Pulmonary artery endothelial cell (primary cell): ENCODE data around the gene PRR22. TPM values are rescaled to one million over a fixed set of nuclear protein-coding genes. Genes with fewer than 3 reads are reported as not detected.

Source experiments
- DNase-seq: peaks from one replicate; pipeline ENCODE4 v3.0.0-alpha.2; 2011; ENCODE audit warnings: low read depth, low spot score
- total RNA-seq: library from RNA; depleted of rRNA; stranded (reverse); fragments of >200 nt; gene quantifications from 2 replicates; pipeline ENCODE4 v1.2.3, GENCODE V29; 2014

PRR22 gene
- total RNA-seq, 1 donor from 2014 or later, result 0.33 TPM

GRCh38 chr19:5814123-5814851, 29.7 kb upstream of the PRR22 start:
- DNase-seq, result no peak

GRCh38 chr19:5811117-5811516, 26.6 kb upstream of the PRR22 start:
- no peak for DNase-seq

GRCh38 chr19:5809469-5809868, 24.9 kb upstream of the PRR22 start:
- DNase-seq, result no peak

- DNase-seq, result no peak
These were observed 24.5 kb upstream of the PRR22 start for GRCh38 chr19:5809053-5809452.

- DNase-seq, result no peak
These were observed 23.7 kb upstream of the PRR22 start for GRCh38 chr19:5808120-5808816.

GRCh38 chr19:5806905-5807304, 22.4 kb upstream of the PRR22 start:
- no peak for DNase-seq

- DNase-seq, result no peak
These were observed 21.6 kb upstream of the PRR22 start for GRCh38 chr19:5806133-5806489.

- no peak for DNase-seq
These were observed 21.1 kb upstream of the PRR22 start for GRCh38 chr19:5805462-5806132.

GRCh38 chr19:5804516-5805461, 20.2 kb upstream of the PRR22 start, which contains the start of gene NRTN:
Gene NRTN, plus strand, starts transcription at chr19:5805067. Its CDS starts 19,099 bp downstream, at chr19:5824166.
- DNase-seq, result no peak

- DNase-seq, result peak; percentile 46
These were observed 19.4 kb upstream of the PRR22 start for GRCh38 chr19:5803752-5804515.

GRCh38 chr19:5803441-5803751, 18.9 kb upstream of the PRR22 start:
- DNase-seq, result no peak

GRCh38 chr19:5801796-5802619, 17.5 kb upstream of the PRR22 start:
- no peak for DNase-seq

- no peak for DNase-seq
These were observed 16.1 kb upstream of the PRR22 start for GRCh38 chr19:5800361-5801270.

- no peak for DNase-seq
These were observed 15.0 kb upstream of the PRR22 start for GRCh38 chr19:5799247-5800241.

- DNase-seq, result no peak
These were observed 13.7 kb upstream of the PRR22 start for GRCh38 chr19:5798244-5798643.

- no peak for DNase-seq
These were observed 10.9 kb upstream of the PRR22 start for GRCh38 chr19:5795382-5795919.

GRCh38 chr19:5793188-5793587, 8.6 kb upstream of the PRR22 start:
- DNase-seq, result no peak
